ENCODE data around the gene NES. TPM values are rescaled to one million over a fixed set of nuclear protein-coding genes. Genes with fewer than 3 reads are reported as not detected.

NES gene
- total RNA-seq, 4 donors from 2014 or later: 16.6 to 37.4 (median 32.5) TPM

DNA sequence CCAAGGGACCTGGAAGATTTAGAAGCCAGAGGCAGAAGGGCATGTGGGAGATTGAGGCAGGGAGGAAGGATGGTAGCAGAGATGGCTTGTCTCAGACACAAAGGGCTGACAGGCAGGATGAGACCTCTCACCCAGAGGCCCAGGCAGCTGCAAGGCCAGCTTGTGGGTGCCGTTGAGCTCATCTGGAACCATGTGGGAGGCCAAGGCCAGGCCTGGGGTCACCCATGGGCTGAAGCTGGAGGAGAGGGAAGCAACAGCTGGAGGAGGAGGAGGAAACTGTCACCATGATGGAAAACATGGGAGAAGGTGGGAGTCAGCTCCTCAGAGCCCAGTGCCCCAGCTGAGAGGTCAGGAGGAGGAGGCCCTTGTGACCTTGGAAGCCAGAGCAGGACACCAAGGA, 21.8 kb upstream of the NES start:
- 55% methylated on average over 1 of the region's 1 CpG for WGBS
- no peak overlapping the region for H3K27ac ChIP-seq (replicated peaks in 1 of 4)
- peaks cover under 1 to 9% (median 8%) of the 10 kb centered on the region in 4 donors for H3K4me1 ChIP-seq
- H3K4me3 ChIP-seq: no peak overlapping the region
- H3K9me3 ChIP-seq: no peaks in the 10 kb centered on the region
- no peak for DNase-seq (ENCODE audit: extremely low spot score)
- peaks cover 0 to 19% (median 0%) of the 10 kb centered on the region in 4 donors for H3K36me3 ChIP-seq
- TF ChIP-seq POLR2A (IDR thresholded peaks at IDR 0.05; ENCODE audit: low read depth): no peak
- no peak for TF ChIP-seq EP300 (IDR thresholded peaks at IDR 0.05)
- no peak for TF ChIP-seq POLR2AphosphoS5 (IDR thresholded peaks at IDR 0.05)
- TF ChIP-seq, protein P1, sequence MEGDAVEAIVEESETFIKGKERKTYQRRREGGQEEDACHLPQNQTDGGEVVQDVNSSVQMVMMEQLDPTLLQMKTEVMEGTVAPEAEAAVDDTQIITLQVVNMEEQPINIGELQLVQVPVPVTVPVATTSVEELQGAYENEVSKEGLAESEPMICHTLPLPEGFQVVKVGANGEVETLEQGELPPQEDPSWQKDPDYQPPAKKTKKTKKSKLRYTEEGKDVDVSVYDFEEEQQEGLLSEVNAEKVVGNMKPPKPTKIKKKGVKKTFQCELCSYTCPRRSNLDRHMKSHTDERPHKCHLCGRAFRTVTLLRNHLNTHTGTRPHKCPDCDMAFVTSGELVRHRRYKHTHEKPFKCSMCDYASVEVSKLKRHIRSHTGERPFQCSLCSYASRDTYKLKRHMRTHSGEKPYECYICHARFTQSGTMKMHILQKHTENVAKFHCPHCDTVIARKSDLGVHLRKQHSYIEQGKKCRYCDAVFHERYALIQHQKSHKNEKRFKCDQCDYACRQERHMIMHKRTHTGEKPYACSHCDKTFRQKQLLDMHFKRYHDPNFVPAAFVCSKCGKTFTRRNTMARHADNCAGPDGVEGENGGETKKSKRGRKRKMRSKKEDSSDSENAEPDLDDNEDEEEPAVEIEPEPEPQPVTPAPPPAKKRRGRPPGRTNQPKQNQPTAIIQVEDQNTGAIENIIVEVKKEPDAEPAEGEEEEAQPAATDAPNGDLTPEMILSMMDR (IDR thresholded peaks at IDR 0.05): no peak
- intact Hi-C loops (cut with DNase I): no loop called here
- peaks cover 0 to 33% (median 0%) of the 10 kb centered on the region in 4 donors for H3K27me3 ChIP-seq

DNA sequence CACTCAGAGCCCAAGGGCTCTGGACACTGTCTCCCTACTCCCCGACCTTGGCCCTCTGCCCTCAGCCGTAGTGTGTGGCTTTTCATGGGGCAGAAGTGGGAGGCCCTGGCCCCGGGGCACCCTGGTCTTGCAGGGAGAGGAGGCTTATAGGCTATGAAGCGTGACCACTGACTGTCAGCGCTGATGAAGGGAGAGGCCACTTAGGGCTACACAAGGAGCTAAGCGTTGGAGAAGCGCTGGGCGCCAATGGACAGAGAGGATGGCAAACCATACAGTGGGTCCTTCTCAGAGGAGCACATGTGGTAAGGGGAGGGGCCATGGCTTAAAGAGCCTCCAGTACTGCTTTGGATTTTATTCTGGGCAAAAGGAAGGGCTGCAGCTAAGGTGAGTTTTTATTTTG, 20.3 kb upstream of the NES start:
- Histone ChIP-seq H3K9me3 (no peaks in the 10 kb centered on the region), H3K27me3 (peaks cover 0 to 38% (median 0%) of the 10 kb centered on the region in 4 donors), H3K27ac (replicated peaks in 1 of 4) (no peak overlapping the region), H3K36me3 (peaks cover 0 to 19% (median 0%) of the 10 kb centered on the region in 4 donors), H3K4me1 (peaks cover 0 to 8% (median 4%) of the 10 kb centered on the region in 4 donors), H3K4me3 (no peak overlapping the region)
- 74% methylated on average over 5 of the region's 8 CpGs for WGBS
- DNase-seq (ENCODE audit: extremely low spot score): no peak
- no peak for TF ChIP-seq EP300 (IDR thresholded peaks at IDR 0.05)
- TF ChIP-seq POLR2AphosphoS5 (IDR thresholded peaks at IDR 0.05): no peak
- TF ChIP-seq, protein P1 (IDR thresholded peaks at IDR 0.05): no peak
- no peak for TF ChIP-seq POLR2A (IDR thresholded peaks at IDR 0.05; ENCODE audit: low read depth)
- intact Hi-C loops (cut with DNase I): no loop called here

DNA sequence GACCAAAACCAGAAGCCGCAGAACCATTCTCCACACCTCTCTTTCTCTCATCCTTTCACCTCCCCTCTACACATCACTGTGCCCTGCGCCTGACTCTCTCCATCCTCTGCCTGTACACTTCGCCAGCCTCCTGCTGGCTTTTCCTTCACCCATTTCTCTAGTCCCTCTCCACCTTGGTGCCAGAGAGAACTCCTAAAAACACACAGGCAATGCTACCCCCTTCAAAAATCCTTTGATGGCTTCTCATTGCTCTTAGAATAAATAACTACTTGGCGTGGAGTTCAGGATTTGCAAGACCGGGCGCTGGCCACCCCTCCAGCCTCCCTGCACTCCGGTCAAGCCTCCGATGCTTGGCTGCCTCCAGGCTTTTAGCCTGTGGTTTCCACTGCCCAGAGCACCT, 19.5 kb upstream of the NES start:
- H3K4me1 ChIP-seq: peaks cover 0 to 14% (median 5%) of the 10 kb centered on the region in 4 donors
- DNase-seq (ENCODE audit: extremely low spot score): no peak
- 89% methylated on average over 8 of the region's 8 CpGs for WGBS
- intact Hi-C loops (cut with DNase I): no loop called here
- H3K36me3 ChIP-seq: peaks cover 0 to 19% (median 0%) of the 10 kb centered on the region in 4 donors
- H3K27ac ChIP-seq (replicated peaks in 1 of 4): no peak overlapping the region
- H3K4me3 ChIP-seq: no peak overlapping the region
- TF ChIP-seq, protein P1 (IDR thresholded peaks at IDR 0.05): no peak
- TF ChIP-seq POLR2AphosphoS5 (IDR thresholded peaks at IDR 0.05) (no peak), POLR2A (IDR thresholded peaks at IDR 0.05; ENCODE audit: low read depth) (no peak), EP300 (IDR thresholded peaks at IDR 0.05) (no peak)
- H3K9me3 ChIP-seq: no peaks in the 10 kb centered on the region
- peaks cover 0 to 41% (median 0%) of the 10 kb centered on the region in 4 donors for H3K27me3 ChIP-seq

DNA sequence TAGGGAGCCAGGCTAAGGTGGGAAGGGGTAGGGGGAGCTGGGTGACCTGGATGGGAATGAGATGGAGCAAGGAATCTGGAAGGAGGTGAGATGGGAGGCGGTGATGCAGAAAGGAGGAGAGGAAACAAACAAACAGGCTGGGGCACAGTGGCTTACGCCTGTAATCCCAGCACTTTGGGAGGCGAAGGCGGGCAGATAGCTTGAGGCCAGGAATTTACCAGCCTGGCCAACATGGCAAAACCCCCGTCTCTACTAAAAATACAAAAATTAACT, 17.4 kb upstream of the NES start:
- no peak overlapping the region for H3K4me3 ChIP-seq
- peaks cover 0 to 8% (median 0%) of the 10 kb centered on the region in 4 donors for H3K36me3 ChIP-seq
- intact Hi-C loops (cut with DNase I): no loop called here
- H3K9me3 ChIP-seq: no peaks in the 10 kb centered on the region
- H3K27ac ChIP-seq (replicated peaks in 1 of 4): no peak overlapping the region
- 95% methylated on average over 5 of the region's 5 CpGs for WGBS
- DNase-seq (ENCODE audit: extremely low spot score): no peak
- TF ChIP-seq EP300 (IDR thresholded peaks at IDR 0.05) (no peak), POLR2A (IDR thresholded peaks at IDR 0.05; ENCODE audit: low read depth) (no peak), POLR2AphosphoS5 (IDR thresholded peaks at IDR 0.05) (no peak)
- TF ChIP-seq, protein P1 (IDR thresholded peaks at IDR 0.05): no peak
- peaks cover 0 to 49% (median 2%) of the 10 kb centered on the region in 4 donors for H3K27me3 ChIP-seq
- peaks cover 3 to 21% (median 11%) of the 10 kb centered on the region in 4 donors for H3K4me1 ChIP-seq

Measured in esophagus muscularis mucosa (tissue), 4 donors.